PC-3 (cell line): Measurements from ENCODE around the gene PRKACA.

ENCODE experiments used
- CTCF ChIP-seq: fragments of 300-600 bp; sonication (generic); conservative IDR thresholded peaks from 2 replicates; pipeline ENCODE4 v1.5.1; 2017; ENCODE audit warnings: antibody characterized with exemption, low read depth, mild to moderate bottlenecking, low read length
- EZH2 ChIP-seq: fragments of 300-600 bp; sonication (generic); IDR thresholded peaks from one replicate; pipeline ENCODE4 v1.6.1; 2017; ENCODE audit warnings: antibody characterized with exemption, mild to moderate bottlenecking, low read length; ENCODE audit not compliant: unreplicated experiment
- EZH2phosphoT487 ChIP-seq: fragments of 300-600 bp; sonication (generic); IDR thresholded peaks from 2 replicates; pipeline ENCODE4 v1.6.1; 2018; ENCODE audit warnings: mild to moderate bottlenecking, antibody characterized with exemption, low read length, borderline replicate concordance

- no peak for TF ChIP-seq CTCF
- TF ChIP-seq EZH2phosphoT487: no peak
- TF ChIP-seq EZH2: no peak
Measured at GRCh38 chr19:14116525-14116917, 1.0 kb downstream of the PRKACA start.
